ENCODE results near the gene RAX. TPM values are rescaled to one million over a fixed set of nuclear protein-coding genes. Genes with fewer than 3 reads are reported as not detected.

Gene RAX
- total and polyA plus RNA-seq, 2 of the 4 experiments (the other 2 are of a cell fraction) = not detected

DNA sequence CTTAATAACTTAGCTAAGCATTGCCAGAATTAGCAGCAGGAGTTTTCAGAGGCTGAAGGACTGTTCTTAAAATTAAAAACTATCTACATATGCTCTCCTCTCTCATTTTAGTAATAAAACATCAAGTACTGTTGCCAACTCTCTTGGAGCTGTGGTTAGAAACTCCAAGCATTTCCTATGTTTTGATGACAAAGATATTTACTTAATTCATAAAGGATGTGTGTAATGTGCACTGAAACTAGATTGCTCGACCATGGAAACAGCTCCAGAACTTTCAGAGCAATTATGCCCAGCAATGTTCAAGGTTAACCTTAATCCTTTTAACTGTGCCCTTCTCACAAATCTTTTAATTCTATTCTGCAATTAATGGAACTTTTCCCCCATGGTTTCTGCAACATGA, 44.9 kb downstream of the RAX start:
- POLR2A ChIA-PET (ENCODE audit: unreplicated experiment) = no interaction called here
- CTCF ChIA-PET = interaction anchor here (1.0 kb wide), 1 partner anchor 174 kb away, joined by 3 read pairs; no protein-coding TSS in a partner anchor
- dilution Hi-C loops (cut with HindIII; ENCODE audit: low sequenced_read_pairs, unreplicated experiment) = no loop called here

More for the DNA sequence above, 44.9 kb downstream of the RAX start:
- H3K18ac ChIP-seq (ENCODE audit: low read depth, low read length) = no peak overlapping the region
- WGBS, 2 experiments (ENCODE audit: extremely low coverage in 2 of 2, insufficient read length in 1 of 2) = no CpG with 5 or more reads among the region's 1 CpG
- H4K8ac ChIP-seq (ENCODE audit: low read depth in 2 of 2, low read length in 2 of 2) = no peak overlapping the region
- no peak overlapping the region for H3K56ac ChIP-seq (ENCODE audit: extremely low read depth, insufficient read depth, low read length)
- no peak overlapping the region for H2BK15ac ChIP-seq (ENCODE audit: low read depth, low read length)
- no peak overlapping the region for H3K14ac ChIP-seq (replicated peaks; ENCODE audit: low read depth, low read length)
- no peaks in the 10 kb centered on the region for H3K9me1 ChIP-seq (ENCODE audit: insufficient read depth, low read length)
- H3K4me3 ChIP-seq (ENCODE audit: insufficient read depth, low read depth, low read length) = no peak overlapping the region
- TF ChIP-seq, protein P1, sequence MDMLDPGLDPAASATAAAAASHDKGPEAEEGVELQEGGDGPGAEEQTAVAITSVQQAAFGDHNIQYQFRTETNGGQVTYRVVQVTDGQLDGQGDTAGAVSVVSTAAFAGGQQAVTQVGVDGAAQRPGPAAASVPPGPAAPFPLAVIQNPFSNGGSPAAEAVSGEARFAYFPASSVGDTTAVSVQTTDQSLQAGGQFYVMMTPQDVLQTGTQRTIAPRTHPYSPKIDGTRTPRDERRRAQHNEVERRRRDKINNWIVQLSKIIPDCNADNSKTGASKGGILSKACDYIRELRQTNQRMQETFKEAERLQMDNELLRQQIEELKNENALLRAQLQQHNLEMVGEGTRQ (IDR thresholded peaks at IDR 0.05; ENCODE audit: low read depth, low read length) = no peak
- TF ChIP-seq MAZ (IDR thresholded peaks at IDR 0.05; ENCODE audit: borderline replicate concordance, low read depth, low read length) (no peak), RAD21 (IDR thresholded peaks at IDR 0.05; ENCODE audit: low read length) (no peak), BHLHE40 (IDR thresholded peaks at IDR 0.05; ENCODE audit: low read depth, low read length) (no peak), ELK1 (IDR thresholded peaks at IDR 0.05; ENCODE audit: borderline replicate concordance, low read depth, low read length) (no peak)
- no peak overlapping the region for H2BK120ac ChIP-seq (ENCODE audit: low read depth, low read length)
- H2AK9ac ChIP-seq (replicated peaks; ENCODE audit: low read depth, low read length, poor library complexity) = no peak overlapping the region
- no peaks in the 10 kb centered on the region for H3K36me3 ChIP-seq (ENCODE audit: control insufficient read depth, insufficient read depth, low read length)
- H4K20me1 ChIP-seq (ENCODE audit: insufficient read depth, low read length) = no peaks in the 10 kb centered on the region
- no peaks in the 10 kb centered on the region for H3K9me3 ChIP-seq (ENCODE audit: control insufficient read depth, insufficient read depth, low read length)
- no TSS peak for BruUV-seq (replicated peaks)
- H4K91ac ChIP-seq (ENCODE audit: insufficient read depth, low read depth, low read length) = no peak overlapping the region
- no peak overlapping the region for H2AK5ac ChIP-seq (ENCODE audit: low read depth, low read length)
- peaks cover 52% of the 10 kb centered on the region for H3K27me3 ChIP-seq (ENCODE audit: control insufficient read depth, insufficient read depth, low read length)
- H3K27ac ChIP-seq (ENCODE audit: insufficient read depth, low read length) = no peak overlapping the region
- H3K79me1 ChIP-seq (ENCODE audit: low read depth in 1 of 2, low read length in 2 of 2) = no peaks in the 10 kb centered on the region
- H3K4me1 ChIP-seq (ENCODE audit: control insufficient read depth, insufficient read depth, low read length) = no peaks in the 10 kb centered on the region
- H2BK5ac ChIP-seq (ENCODE audit: low read depth, low read length, poor library complexity, severe bottlenecking) = no peak overlapping the region
- no peak overlapping the region for H3K4me2 ChIP-seq (ENCODE audit: low read depth, low read length)
- H2BK20ac ChIP-seq (ENCODE audit: low read depth, low read length) = no peak overlapping the region
- H2AFZ ChIP-seq (replicated peaks; ENCODE audit: low read length, poor library complexity) = no peak overlapping the region
- H3K9ac ChIP-seq (ENCODE audit: low read depth, low read length) = no peak overlapping the region
- H4K5ac ChIP-seq (ENCODE audit: low read depth, low read length) = no peak overlapping the region
- no peak overlapping the region for H3K23ac ChIP-seq (ENCODE audit: low read depth, low read length)
- no peak overlapping the region for H3K4ac ChIP-seq (ENCODE audit: low read depth, low read length)
- intact Hi-C loops (cut with micrococcal nuclease) (no loop called here), in situ Hi-C loops (cut with MboI; ENCODE audit: low sequenced_read_pairs) (no loop called here)
- DNase-seq = no peak
- ATAC-seq (ENCODE audit: low read depth) = no peak

Measured in IMR-90 (cell line).